Stimulated activated CD8-positive, alpha-beta memory T cell treated with anti-CD3 and anti-CD28 coated beads, Interleukin-7, amount 100 ng/mL, for 4 hours (primary cell): ENCODE measurements around the gene KLHL2.
A peak's percentile ranks its signal among the peaks of the same experiment; 100 is the strongest.
"Not testable (repeated sequence)": the region's sequence is repeated elsewhere in the genome, so short reads cannot be mapped to it uniquely, and the experiment has no call there.

Source experiments
- DNase-seq, 2 donors: peaks; one replicate each; pipeline ENCODE4 v3.0.0-alpha.2; 2020; ENCODE audit warnings: low read depth in 2 of 2

Gene KLHL2

GRCh38 chr4:165234766-165235165, 27.4 kb downstream of the KLHL2 start:
- DNase-seq: no peak

GRCh38 chr4:165236852-165237251, 29.5 kb downstream of the KLHL2 start:
- not testable (repeated sequence) for DNase-seq

DNA sequence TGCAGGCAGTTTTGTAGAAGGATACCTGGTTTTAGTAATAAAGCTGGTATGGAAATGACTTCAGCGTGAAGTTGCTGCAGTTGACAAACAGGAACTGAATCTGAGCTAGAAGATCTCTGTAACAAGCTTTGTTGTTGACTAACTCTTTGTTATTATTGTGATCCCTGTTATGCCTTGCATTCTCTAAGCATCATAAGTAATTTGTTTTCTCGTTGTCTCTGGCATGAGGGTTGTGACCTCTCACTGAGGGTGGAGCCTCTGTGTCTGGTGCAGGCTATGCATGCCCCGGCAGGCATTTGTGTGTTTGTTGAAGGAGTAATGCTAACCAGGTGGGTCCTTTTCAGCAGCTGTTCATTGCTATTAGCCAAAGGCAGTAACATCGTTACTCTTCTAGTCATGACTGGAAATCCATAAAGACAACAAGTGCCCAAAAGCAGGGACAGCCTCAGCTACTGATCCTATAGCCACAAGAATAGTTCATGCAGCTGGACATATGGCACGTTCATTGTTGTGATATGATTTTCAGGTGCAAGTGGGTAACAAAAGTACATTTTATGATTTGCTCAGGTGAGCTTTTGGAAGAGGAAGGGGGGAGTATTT, 30.8 kb downstream of the KLHL2 start:
- not testable (repeated sequence) for DNase-seq

- not testable (repeated sequence) for DNase-seq
These were observed 33.4 kb downstream of the KLHL2 start for GRCh38 chr4:165240761-165241160.

GRCh38 chr4:165244148-165244547, 36.8 kb downstream of the KLHL2 start:
- DNase-seq: not testable (repeated sequence)

GRCh38 chr4:165244587-165245186, 37.3 kb downstream of the KLHL2 start:
- DNase-seq: not testable (repeated sequence)

DNA sequence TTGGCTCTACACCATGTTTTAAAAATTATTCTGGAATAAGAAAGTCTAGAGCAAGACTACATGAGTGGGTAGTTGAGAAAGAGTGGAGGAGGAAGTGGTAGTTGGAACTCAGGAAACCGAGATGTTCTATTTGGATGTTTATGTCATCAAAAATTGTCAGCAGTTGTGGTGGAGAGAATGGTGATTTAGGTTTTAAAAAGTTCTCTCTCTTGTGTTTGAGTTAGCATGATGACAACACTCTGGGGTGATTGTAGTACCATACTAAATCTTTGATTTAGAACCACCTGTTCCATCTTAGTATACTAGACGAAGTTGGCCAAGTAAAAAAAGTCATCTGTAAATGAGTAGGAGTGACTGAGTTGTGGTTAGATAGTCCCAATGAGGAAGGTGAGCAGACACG, 40.7 kb downstream of the KLHL2 start:
- no peak for DNase-seq

DNA sequence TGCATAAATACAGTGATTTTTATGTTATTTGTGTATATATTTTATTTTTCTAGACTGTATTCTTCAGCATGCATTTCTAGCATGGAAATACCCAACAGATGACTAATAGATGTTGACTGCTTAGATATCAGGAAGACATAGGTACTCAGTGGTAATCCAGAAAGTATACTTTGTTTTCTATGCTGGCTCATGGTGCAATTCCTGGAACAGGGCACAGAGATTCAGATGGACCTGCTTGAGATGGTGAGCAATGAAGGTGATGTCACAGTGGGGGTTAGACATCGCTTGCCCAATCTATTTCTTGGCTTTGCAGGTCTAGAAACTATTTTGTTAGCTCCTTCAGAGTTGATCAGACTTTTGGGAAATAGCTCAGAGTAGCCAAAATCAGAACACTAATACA, 41.5 kb downstream of the KLHL2 start:
- DNase-seq: peak; percentile 5 to 7

DNA sequence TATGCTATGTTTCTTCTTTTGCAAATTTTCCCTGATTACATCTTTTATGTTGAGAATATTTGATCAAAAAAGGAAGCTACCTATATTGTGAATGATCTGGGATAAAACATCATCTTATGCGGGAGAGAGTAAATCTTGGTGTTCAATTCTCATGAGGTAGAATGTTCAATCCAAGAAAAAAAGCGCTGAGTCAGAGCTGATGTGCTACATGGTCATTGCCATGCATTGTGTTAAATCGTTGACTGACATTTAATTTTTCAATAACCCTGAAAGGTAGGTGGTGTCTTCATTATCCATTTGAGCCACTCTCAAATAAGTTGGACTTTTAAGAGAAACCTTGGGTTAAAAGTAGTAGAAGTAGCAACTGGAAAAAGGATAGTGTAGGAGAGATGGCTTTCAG, 47.4 kb downstream of the KLHL2 start:
- DNase-seq: not testable (repeated sequence)

- DNase-seq: peak; percentile 7 to 10
These were observed 48.1 kb downstream of the KLHL2 start for GRCh38 chr4:165255439-165255838.

DNA sequence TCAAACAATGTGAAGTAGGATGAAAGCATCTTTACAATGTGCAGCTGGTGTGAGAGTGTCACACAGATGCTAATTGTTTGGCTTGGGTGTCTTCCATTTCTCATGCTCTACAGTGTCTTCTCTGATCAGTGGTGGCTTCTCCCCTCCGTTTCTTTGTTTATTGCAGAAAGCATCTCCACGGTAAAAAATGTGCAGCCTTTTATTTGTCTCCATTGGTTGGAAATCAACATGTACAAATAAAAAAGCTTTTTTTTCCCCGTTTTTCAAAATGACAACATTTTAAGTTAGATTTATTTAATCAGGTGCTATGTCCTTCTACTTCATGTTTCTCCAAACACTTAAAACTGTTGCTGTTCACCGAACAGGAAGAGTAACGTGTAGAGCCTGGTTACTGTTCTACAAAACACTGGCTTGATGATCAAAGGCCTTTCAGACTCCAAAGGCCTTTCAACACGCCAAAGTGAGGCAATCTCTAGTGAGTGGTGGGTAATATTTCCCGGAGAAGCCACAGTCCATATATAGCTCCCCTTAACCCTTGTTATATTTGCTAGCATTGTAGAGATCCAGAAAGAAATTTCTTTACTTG, 48.8 kb downstream of the KLHL2 start:
- not testable (repeated sequence) for DNase-seq

GRCh38 chr4:165259776-165260175, 52.4 kb downstream of the KLHL2 start:
- not testable (repeated sequence) for DNase-seq

DNA sequence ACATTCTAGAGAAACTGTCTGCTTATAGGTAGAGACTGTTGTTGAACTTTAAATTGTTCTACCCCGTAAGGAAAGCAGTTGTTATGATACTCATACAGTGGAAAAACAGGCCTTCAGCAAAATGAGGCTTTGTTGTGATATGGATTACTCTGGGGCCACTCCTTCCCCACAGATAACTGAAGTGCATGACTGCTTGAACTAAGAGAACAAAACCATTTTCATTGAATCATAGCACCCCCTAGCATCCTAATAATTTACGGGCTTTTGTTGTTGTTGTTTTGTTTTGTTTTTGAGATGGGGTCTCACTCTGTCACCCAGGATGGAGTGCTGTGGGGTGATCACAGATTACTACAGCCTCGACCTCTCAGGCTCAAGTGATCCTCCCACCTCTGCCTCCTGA, 54.9 kb downstream of the KLHL2 start:
- not testable (repeated sequence) for DNase-seq

DNA sequence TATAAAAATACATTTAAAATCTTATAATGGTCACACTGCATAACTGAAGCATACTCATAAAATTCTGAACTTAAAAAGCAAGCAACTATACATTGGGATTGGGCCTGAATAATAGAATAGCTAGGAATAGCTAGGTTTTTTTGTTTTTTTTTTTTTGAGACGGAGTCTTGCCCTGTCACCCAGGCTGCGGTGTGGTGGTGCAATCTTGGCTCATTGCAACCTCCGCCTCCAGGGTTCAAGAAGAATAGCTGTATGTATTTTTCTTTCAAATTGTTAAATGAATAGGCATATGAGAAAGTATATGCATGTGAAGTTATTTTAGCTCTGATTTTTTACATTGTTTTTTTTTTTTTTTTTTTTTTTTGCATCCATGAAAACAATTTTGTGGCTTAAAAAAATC, 56.1 kb downstream of the KLHL2 start:
- not testable (repeated sequence) for DNase-seq

GRCh38 chr4:165269931-165270330, 62.6 kb downstream of the KLHL2 start:
- not testable (repeated sequence) for DNase-seq

- not testable (repeated sequence) for DNase-seq
These were observed 66.1 kb downstream of the KLHL2 start for GRCh38 chr4:165273443-165273842.

GRCh38 chr4:165275357-165275756, 68.0 kb downstream of the KLHL2 start:
- DNase-seq: not testable (repeated sequence)

- DNase-seq: not testable (repeated sequence)
These were observed 72.2 kb downstream of the KLHL2 start for GRCh38 chr4:165279531-165279930.

DNA sequence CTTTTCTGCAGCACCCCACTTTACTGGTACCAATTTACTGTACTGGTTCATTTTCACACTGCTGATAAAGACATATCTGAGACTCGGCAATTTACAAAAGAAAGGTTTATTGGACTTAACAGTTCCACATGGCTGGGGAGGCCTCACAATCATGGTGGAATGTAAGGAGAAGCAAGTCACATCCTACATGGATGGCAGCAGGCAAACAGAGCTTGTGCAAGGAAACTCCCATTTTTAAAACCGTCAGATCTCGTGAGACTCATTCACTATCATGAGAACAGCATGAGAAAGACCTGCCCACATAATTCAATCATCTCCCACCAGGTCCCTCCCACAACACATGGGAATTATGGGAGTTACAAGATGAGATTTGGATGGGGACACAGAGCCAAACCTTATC, 77.3 kb downstream of the KLHL2 start:
- DNase-seq: not testable (repeated sequence)

- DNase-seq: not testable (repeated sequence)
These were observed 79.4 kb downstream of the KLHL2 start for GRCh38 chr4:165286619-165287340.

- no peak for DNase-seq
These were observed 80.9 kb downstream of the KLHL2 start for GRCh38 chr4:165288226-165288625.

GRCh38 chr4:165288639-165289422, 81.5 kb downstream of the KLHL2 start:
- no peak for DNase-seq
